Psoas muscle (tissue), 8 donors: Measurements from ENCODE around the gene AGXT. TPM values are rescaled to one million over a fixed set of nuclear protein-coding genes. Genes with fewer than 3 reads are reported as not detected.

Experiments
- ATAC-seq, 4 donors: fragments of 200-7000 bp; cut with Tn5 transposase; one replicate each; pipeline ENCODE4 v1.9.1; 2020; ENCODE audit warnings: moderate library complexity in 3 of 4, mild to moderate bottlenecking in 2 of 4
- DNase-seq, 2 donors: peaks; one replicate each; pipeline ENCODE4 v3.0.0-alpha.2; 2020
- H3K27ac ChIP-seq: fragments of 200-600 bp; one replicate; pipeline ENCODE4 v1.8.0; 2022
- H3K27me3 ChIP-seq, 3 donors: fragments of 200-600 bp in 1 of 3; one replicate each; pipeline versions ENCODE4 v1.6.1 to v1.8.0; 2013 to 2022; ENCODE audit warnings: low read length in 2 of 3, mild to moderate bottlenecking in 2 of 3, moderate library complexity in 1 of 3; ENCODE audit not compliant: insufficient read depth in 3 of 3
- H3K36me3 ChIP-seq, 2 donors: fragments of 200-600 bp in 1 of 2; one replicate each; pipeline versions ENCODE4 v1.6.1 to v1.8.0; 2013 to 2022; ENCODE audit warnings: low read depth in 1 of 2, mild to moderate bottlenecking in 1 of 2, moderate library complexity in 1 of 2; ENCODE audit not compliant: insufficient read depth in 1 of 2
- H3K4me1 ChIP-seq: fragments of 200-600 bp; one replicate; pipeline ENCODE4 v1.8.0; 2022
- H3K4me3 ChIP-seq: fragments of 200-600 bp; one replicate; pipeline ENCODE4 v1.8.0; 2022; ENCODE audit warnings: mild to moderate bottlenecking
- H3K9me3 ChIP-seq: fragments of 200-600 bp; one replicate; pipeline ENCODE4 v1.8.0; 2022
- WGBS, 3 donors: extraction: QIAGEN DNeasy Blood & Tissue Kit; methylation state at CpG; one replicate each; pipeline versions ENCODE4 v1.1.6 to v1.1.7; 2013; 5-methylcytosine and 5-hydroxymethylcytosine counted together
- intact Hi-C, 2 donors: fragments of 100-400 bp; cut with DNase I; formaldehyde crosslinking; loops; one replicate each; pipeline versions ENCODE4 v1.11.0 to v1.14.2; 2022
- polyA plus RNA-seq, 3 donors: library from polyadenylated mRNA; stranded (reverse); fragments of 200-250 nt; gene quantifications; one replicate each; pipeline ENCODE4 v1.2.3, GENCODE V29; 2013
- total RNA-seq, 4 donors: library from RNA; stranded (reverse); fragmentation: NEBNext Ultra II Directional in 2 of 4; extraction: Animal tissue kit (Norgen Biotek cat#: 25700) in 2 of 4; gene quantifications; one replicate each; pipeline versions ENCODE4 v1.2.1 to v1.2.4, GENCODE V29; 2021 to 2023
- TF ChIP-seq, protein P1 (sequence below): fragments of 200-600 bp; IDR thresholded peaks from one replicate; pipeline ENCODE4 v1.8.0; 2022; ENCODE audit warnings: antibody characterized with exemption
- donor health status: healthy with polysubstance abuse.
- donor health status: DM: no; HTN: no; CAD: no; lungs with moderate emphysema.
- donor health status: Bipolar disorder and iron deficiency.
- donor health status: healthy.
- donor health status: DM: yes; HTN: yes; CAD: no.
- donor health status: DM: no; HTN: no; CAD: no.
- donor health status: DM: no; HTN: no; CAD: no.
- donor health status: DM: yes; HTN: yes; CAD: no.

Gene AGXT
- total and polyA plus RNA-seq, 7 donors, result 0.11 to 1.3 (median 0.30) TPM; not detected in 4

DNA sequence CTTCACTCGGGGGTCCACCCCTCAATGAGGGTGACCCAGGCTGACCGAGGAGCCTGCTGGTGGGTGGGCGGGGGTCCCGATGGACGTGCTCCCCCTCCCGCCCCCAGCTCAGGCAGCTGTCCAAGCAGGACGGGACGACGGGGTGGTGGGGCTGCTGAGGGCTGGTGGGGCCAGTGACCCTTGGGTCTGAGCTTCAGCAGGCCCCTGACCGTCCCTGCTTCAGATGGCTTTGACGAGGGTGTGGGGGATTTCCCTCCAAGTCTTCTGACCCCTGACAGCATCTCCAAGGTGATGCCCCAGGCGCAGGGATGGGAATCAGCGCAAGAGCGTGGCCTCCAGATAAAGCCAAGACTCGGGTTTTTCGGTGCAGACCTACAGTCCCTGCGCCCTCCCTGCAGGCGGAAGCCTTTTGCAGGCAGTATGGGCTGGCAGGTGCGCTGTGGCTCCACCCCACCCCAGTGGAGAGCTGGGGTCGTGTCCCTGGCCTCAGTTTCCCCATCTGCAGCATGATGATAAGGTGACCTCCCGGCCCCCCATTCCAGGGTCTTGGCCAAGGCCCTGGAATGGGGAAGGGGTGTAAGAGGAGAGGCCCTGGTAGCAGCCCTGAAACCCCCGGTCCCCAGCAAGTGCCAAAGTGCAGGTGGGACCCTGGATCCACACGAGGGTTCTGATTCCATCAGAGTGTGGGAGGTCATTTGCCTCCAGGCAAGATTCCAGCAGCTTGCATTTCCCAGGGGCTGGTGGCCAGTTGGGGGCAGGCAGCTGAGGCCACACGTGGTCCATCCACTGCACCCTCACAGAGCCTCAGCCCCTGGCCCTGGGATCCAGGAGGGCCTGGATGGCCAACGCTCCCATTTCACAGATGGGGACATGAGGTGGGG lies 46.3 kb downstream of the AGXT start:
- no peaks in the 10 kb centered on the region for H3K36me3 ChIP-seq
- H3K4me1 ChIP-seq, result peaks cover 8% of the 10 kb centered on the region
- TF ChIP-seq, protein P1, sequence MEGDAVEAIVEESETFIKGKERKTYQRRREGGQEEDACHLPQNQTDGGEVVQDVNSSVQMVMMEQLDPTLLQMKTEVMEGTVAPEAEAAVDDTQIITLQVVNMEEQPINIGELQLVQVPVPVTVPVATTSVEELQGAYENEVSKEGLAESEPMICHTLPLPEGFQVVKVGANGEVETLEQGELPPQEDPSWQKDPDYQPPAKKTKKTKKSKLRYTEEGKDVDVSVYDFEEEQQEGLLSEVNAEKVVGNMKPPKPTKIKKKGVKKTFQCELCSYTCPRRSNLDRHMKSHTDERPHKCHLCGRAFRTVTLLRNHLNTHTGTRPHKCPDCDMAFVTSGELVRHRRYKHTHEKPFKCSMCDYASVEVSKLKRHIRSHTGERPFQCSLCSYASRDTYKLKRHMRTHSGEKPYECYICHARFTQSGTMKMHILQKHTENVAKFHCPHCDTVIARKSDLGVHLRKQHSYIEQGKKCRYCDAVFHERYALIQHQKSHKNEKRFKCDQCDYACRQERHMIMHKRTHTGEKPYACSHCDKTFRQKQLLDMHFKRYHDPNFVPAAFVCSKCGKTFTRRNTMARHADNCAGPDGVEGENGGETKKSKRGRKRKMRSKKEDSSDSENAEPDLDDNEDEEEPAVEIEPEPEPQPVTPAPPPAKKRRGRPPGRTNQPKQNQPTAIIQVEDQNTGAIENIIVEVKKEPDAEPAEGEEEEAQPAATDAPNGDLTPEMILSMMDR, result no peak
- no peaks in the 10 kb centered on the region for H3K9me3 ChIP-seq
- no peak overlapping the region for H3K27ac ChIP-seq
- intact Hi-C loops, result loop anchor here in 1 of 2 donors (5.0 kb wide), 1 partner anchor 72 kb away; no protein-coding TSS in a partner anchor
- WGBS, 3 donors, result 47 to 58% (median 52%) methylated on average over 21 to 25 of the region's 25 CpGs
- DNase-seq (peak; percentile 7 to 41), ATAC-seq (no peak)
- peaks cover 0 to 17% (median 6%) of the 10 kb centered on the region in 3 donors for H3K27me3 ChIP-seq
- H3K4me3 ChIP-seq, result no peak overlapping the region

DNA sequence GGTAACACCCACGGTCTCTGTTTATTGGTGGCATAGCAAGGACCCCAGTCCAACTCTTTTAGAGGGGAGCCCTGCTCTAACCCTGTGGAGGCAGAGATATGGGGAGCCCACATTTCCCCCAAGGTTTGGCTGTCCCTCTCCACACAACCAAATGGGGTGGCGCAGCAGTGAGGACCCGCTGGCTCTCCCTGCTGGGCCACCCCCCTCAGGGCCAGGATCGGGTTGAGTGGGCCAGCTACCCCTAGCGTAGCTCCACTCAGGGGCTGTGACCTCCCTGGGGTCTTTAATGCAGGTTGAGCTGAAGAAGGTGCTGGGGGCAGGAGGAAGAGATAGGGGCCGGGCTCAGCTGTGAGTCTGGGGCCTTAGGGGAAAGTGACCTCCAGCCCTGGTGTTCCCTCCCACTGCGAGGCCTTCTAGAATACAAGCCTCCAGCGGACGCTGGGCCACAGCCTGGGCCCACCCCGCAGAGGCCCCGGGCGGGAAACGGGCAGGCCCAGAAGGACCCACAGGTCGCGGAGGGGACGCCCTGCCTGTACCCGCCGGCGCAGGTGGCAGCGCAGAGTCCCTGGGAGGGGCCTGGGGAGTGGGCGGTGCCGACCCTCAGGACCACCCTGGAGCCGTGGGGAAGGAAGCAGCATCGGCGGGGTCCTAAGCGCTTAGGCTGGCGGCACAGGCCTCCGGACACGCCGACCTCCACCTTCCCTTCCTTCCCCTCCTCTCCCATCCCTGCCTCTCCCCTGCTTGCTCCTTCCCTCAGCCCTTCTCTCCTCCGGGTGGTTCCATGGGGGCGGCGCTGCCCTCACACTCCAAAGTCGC lies 47.1 kb downstream of the AGXT start:
- H3K4me3 ChIP-seq, result no peak overlapping the region

DNA sequence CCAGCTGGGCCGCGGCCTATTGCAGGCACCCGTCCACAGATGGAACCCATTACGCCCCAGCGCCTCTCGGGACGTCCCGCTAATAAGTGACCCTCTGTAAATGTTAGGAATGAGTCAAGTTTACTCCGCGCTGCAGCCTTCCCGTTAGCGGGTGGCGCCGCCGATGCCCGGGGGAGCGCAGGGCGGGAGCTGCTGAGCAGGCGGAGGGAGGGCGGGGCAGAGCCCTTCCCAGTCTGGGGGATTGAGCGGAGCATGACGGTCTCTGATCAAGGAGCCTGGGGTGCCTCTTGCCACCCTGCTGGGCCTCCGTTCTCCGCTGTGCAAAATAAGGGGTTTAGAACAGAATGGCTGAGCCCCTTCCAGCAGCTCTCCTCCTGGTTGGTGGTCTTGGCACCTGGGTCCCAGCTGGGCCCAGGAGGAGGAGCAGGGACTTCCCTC lies 48.0 kb downstream of the AGXT start:
- WGBS, 3 donors, result 13 to 23% (median 20%) methylated on average over 23 to 24 of the region's 24 CpGs
- Histone ChIP-seq H3K4me3 (no peak overlapping the region), H3K4me1 (peaks cover 8% of the 10 kb centered on the region), H3K9me3 (no peaks in the 10 kb centered on the region), H3K27ac (no peak overlapping the region), H3K36me3 (no peaks in the 10 kb centered on the region), H3K27me3 (peaks cover 0 to 17% (median 6%) of the 10 kb centered on the region in 3 donors)
- TF ChIP-seq, protein P1, result no peak
- peak in 3 of 4 donors; percentile 39 to 42 (median 41) for ATAC-seq
- peak; percentile 81 to 87 for DNase-seq
- intact Hi-C loops, result no loop called here

More for the DNA sequence above, 47.1 kb downstream of the AGXT start:
- Histone ChIP-seq H3K9me3 (no peaks in the 10 kb centered on the region), H3K36me3 (no peaks in the 10 kb centered on the region), H3K4me1 (peaks cover 8% of the 10 kb centered on the region), H3K27me3 (peaks cover 0 to 17% (median 6%) of the 10 kb centered on the region in 3 donors), H3K27ac (no peak overlapping the region)
- intact Hi-C loops, result no loop called here
- TF ChIP-seq, protein P1, result no peak
- 48 to 65% (median 48%) methylated on average over 20 to 34 of the region's 34 CpGs for WGBS, 3 donors
- peak; percentile 13 to 53 for DNase-seq
- ATAC-seq, result no peak

DNA sequence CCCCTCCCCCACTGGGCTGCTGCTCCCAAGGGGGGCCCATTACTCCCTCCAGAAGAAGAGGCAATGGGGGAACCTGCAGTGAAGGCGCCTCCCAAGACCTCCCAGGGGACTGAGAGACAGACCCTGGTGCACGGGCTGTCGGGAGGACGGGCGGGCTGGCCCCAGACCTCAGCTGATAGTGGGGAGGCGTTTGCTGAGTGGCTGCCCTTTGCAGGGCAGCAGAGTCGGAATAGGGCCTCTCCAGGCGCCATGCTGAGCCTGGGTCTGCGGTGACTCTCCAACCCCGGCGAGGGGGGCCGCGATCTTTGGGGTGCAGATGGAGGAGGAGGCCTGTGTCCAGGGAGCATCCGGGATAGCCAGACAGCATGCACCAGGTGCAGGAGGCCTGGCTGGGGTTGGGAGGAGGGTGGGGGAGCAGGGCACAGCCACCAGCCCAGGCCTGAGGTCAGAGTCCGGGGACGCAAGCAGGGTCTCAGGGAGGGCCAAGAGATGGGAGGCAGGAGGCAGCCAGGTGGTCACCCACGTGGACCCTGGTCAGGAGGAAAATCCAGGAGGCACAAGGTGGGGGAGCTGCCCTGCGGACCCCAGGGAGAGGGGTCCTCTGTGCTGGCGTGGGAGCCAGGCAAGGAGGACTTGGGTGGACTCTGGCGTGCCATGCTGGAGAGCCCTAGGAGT lies 48.5 kb downstream of the AGXT start:
- DNase-seq (peak; percentile 14 to 34), ATAC-seq (no peak)
- Histone ChIP-seq H3K4me1 (peaks cover 8% of the 10 kb centered on the region), H3K9me3 (no peaks in the 10 kb centered on the region), H3K36me3 (no peaks in the 10 kb centered on the region), H3K27me3 (peaks cover 0 to 17% (median 6%) of the 10 kb centered on the region in 3 donors), H3K4me3 (no peak overlapping the region), H3K27ac (no peak overlapping the region)
- TF ChIP-seq, protein P1, result no peak
- intact Hi-C loops, result no loop called here
- 71 to 81% (median 74%) methylated on average over 18 to 20 of the region's 20 CpGs for WGBS, 3 donors
